HCEC 1CT (cell line): ENCODE data around the gene ARMC12.

Experiments
- DNase-seq: peaks from one replicate; pipeline ENCODE4 v3.0.0-alpha.2; 2017

Gene ARMC12

GRCh38 chr6:35736253-35736894, 458 bp upstream of the ARMC12 start:
- peak; percentile 21 for DNase-seq

- peak; percentile 90 for DNase-seq
Observed at GRCh38 chr6:35737413-35738211, 780 bp downstream of the ARMC12 start.

GRCh38 chr6:35739645-35740524, 3.1 kb downstream of the ARMC12 start:
- DNase-seq = no peak

- DNase-seq = no peak
Observed at GRCh38 chr6:35742842-35743241, 6.0 kb downstream of the ARMC12 start.

GRCh38 chr6:35745509-35745908, 8.7 kb downstream of the ARMC12 start:
- DNase-seq = no peak

GRCh38 chr6:35746516-35746915, 9.7 kb downstream of the ARMC12 start:
- DNase-seq = no peak

- no peak for DNase-seq
Observed at GRCh38 chr6:35747877-35748276, 11.0 kb downstream of the ARMC12 start.

GRCh38 chr6:35750557-35750956, 13.7 kb downstream of the ARMC12 start:
- DNase-seq = no peak

- no peak for DNase-seq
Observed at GRCh38 chr6:35751594-35751993, 14.8 kb downstream of the ARMC12 start.

- DNase-seq = no peak
Observed at GRCh38 chr6:35752330-35752729, 15.5 kb downstream of the ARMC12 start.

GRCh38 chr6:35754452-35755277, 17.8 kb downstream of the ARMC12 start:
- peak; percentile 80 for DNase-seq

- DNase-seq = no peak
Observed at GRCh38 chr6:35755278-35755924, 18.6 kb downstream of the ARMC12 start.

GRCh38 chr6:35757456-35758123, 20.8 kb downstream of the ARMC12 start:
- peak; percentile 53 for DNase-seq

GRCh38 chr6:35759426-35759825, 22.6 kb downstream of the ARMC12 start:
- DNase-seq = no peak

GRCh38 chr6:35765739-35766138, 28.9 kb downstream of the ARMC12 start:
- DNase-seq = no peak

- DNase-seq = no peak
Observed at GRCh38 chr6:35769211-35769610, 32.4 kb downstream of the ARMC12 start.

- DNase-seq = no peak
Observed at GRCh38 chr6:35771343-35771627, 34.5 kb downstream of the ARMC12 start.

- no peak for DNase-seq
Observed at GRCh38 chr6:35774116-35774794, 37.4 kb downstream of the ARMC12 start.

- no peak for DNase-seq
Observed at GRCh38 chr6:35775031-35775430, 38.2 kb downstream of the ARMC12 start.

- DNase-seq = no peak
Observed at GRCh38 chr6:35776364-35777215, 39.8 kb downstream of the ARMC12 start, which contains the start of gene CLPSL2. CLPSL2 (plus strand) TSS chr6:35776598; CDS start chr6:35776619, 21 bp downstream.
